Measurements from ENCODE around the gene TMEM163.
"Not testable (repeated sequence)": the region's sequence is repeated elsewhere in the genome, so short reads cannot be mapped to it uniquely, and the experiment has no call there.

The TMEM163 gene

DNA sequence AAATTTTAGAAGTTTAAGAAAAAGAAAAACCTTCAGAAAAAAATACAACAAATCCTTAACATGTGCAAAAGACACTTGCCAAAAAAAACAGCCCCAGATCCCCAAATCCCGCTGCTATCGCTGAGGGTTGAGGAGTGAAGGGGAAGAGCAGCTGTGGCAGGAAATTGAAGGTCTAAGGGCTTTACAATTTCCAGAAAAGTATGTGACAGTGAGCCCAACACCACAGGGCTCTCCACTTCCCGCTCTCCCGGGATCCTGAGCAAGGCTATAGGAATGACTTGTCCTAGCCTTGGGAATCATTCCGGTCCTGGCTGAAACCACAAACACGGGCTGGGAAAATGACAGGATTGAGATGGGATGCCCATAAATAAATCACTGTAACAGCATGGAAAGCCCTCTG, 191.4 kb downstream of the TMEM163 start:
- DNase-seq: no peak
- no peak for TF ChIP-seq GATA1 (IDR thresholded peaks at IDR 0.05; ENCODE audit: low read depth, low read length)
- no peak for TF ChIP-seq POLR2A (IDR thresholded peaks at IDR 0.05; ENCODE audit: low read length)

DNA sequence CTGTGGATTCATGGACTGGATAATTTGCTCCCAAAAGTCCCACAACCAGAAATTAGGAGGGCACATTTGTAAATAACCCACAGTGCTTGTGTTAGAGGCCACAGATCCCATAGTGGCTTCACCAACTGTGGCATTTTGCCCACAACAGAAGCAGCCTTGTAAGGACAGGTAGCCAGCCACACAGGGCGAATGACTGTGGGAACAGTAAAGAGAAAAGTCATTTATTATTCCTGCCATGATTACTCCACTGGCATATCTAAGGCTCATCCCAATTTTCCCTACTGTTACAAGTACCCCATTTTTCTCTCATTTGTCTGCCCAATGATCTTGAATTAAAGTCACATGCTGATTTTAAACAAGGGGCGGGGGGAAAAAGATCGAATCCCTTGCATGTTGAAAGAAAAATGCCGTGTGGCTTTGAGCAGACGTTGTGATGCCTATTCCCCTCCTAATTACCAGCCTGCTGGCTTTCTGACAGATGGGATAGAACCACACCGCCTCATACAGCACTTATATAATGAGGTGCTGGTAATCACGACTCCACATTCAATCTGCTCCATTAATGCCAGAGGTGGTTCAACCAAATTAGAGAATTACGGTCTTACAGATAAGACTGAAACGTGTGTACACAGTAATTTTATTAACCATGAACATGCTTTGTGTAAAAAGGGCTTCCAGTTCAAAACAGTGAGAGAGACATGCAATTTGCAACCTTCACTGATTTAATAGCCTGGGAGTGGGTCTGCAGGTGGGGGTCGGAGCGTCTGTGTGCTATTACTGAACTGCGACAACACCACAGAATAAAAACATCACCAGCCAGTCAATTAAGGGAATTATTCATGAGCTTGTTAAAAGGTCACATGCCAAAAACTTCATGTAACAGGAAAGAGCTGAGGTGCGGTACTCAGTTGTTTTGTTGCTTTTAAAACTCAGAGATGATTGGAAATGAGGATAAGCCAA, 196.0 kb downstream of the TMEM163 start:
- TF ChIP-seq POLR2A (IDR thresholded peaks at IDR 0.05; ENCODE audit: low read length): no peak
- TF ChIP-seq GATA1 (IDR thresholded peaks at IDR 0.05; ENCODE audit: low read depth, low read length): no peak
- no peak for DNase-seq

DNA sequence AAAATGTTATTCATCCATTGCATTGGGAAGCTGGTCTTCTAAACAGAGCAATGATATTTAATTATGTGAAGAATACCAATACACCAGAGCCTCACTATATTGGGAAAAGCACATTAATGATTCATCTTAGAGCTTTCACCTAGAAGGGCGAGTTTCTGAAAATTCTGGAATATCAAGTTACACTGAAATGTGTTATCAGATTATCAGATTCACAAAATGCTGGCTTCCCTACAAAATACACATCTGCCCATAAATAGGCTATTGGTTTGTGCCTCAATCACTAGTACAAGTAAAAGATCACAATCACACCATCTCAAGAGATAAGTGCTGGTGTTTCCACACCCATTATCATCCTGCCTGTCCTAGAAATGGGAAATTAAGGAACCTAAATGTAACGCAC, 200.7 kb downstream of the TMEM163 start:
- TF ChIP-seq POLR2A (IDR thresholded peaks at IDR 0.05; ENCODE audit: low read length) (no peak), GATA1 (IDR thresholded peaks at IDR 0.05; ENCODE audit: low read depth, low read length) (no peak)
- DNase-seq: no peak

GRCh38 chr2:134515137-134515536, 203.7 kb downstream of the TMEM163 start:
- DNase-seq: no peak
- TF ChIP-seq GATA1 (IDR thresholded peaks at IDR 0.05; ENCODE audit: low read depth, low read length) (no peak), POLR2A (IDR thresholded peaks at IDR 0.05; ENCODE audit: low read length) (no peak)

DNA sequence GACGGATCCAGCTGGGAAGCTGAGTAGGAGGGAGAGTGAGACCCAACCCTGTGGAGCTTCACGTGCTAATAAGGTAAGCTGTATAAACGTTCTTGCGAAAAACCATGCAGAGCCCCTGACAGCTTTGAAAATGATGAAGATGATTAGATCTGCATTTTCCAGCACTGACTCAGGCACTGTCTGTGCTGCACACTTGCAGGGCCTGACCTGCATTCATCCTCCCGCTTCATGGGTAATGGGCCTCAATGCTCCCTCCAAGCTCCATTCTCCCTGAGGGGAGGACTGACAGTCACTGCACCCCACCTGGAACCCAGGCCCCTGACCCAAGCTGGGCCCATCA, 205.4 kb downstream of the TMEM163 start:
- no peak for DNase-seq
- TF ChIP-seq GATA1 (IDR thresholded peaks at IDR 0.05; ENCODE audit: low read depth, low read length) (no peak), POLR2A (IDR thresholded peaks at IDR 0.05; ENCODE audit: low read length) (no peak)

DNA sequence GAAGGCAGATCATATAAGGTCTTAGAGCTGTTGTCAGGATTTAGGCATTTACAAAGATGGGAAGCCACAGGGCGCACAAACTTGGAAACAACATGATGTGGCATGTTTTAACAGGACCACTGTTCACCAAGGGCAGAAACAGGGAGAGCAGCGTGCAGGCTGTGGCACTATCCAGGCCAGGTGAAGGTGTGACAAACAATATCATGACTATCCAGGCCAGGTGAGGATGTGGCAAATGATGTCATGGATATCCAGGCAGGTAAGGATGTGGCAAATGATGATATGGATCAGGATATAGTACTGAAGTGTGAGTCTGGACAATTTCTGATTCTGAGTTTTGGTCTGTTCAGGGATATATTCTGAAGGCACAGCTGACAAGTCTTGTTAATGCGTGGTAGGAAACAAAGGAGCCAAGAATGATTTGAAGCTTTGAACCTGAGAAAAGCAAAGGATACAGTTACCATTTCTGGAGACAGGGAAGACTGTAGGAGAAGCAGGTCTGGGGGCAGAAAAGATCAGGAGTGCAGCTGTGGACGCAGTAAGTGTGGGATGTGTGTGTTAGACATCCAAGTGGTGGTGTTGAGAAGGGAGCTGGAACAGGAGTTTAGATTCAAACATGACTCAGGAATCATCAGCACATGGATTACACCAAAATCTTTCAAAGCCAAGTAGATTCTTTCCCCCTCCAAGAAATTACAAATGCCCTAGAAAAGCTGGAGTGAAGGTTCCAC, 205.9 kb downstream of the TMEM163 start:
- TF ChIP-seq GATA1 (IDR thresholded peaks at IDR 0.05; ENCODE audit: low read depth, low read length) (no peak), POLR2A (IDR thresholded peaks at IDR 0.05; ENCODE audit: low read length) (no peak)

GRCh38 chr2:134508391-134508790, 210.4 kb downstream of the TMEM163 start:
- TF ChIP-seq GATA1 (IDR thresholded peaks at IDR 0.05; ENCODE audit: low read depth, low read length) (no peak), POLR2A (IDR thresholded peaks at IDR 0.05; ENCODE audit: low read length) (no peak)
- no peak for DNase-seq

More for the DNA sequence above, 205.9 kb downstream of the TMEM163 start:
- no peak for DNase-seq

DNA sequence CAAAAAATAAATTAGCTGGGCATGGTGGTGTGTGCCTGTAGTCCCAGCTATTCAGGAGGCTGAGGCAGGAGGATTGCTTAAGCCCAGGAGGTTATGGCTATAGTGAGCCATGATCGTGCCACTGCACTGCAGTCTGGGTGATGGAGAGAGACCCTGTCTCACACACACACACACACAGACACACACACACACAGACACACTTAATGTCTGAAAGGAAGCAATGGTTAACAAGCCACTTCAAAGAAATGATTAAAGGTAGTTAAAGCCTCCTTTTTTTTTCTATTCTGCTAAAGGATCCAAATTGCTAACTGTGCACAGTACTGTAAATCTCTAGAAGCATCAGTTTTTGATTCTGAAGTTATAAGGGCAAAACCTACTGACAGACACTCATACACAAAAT, 211.1 kb downstream of the TMEM163 start:
- TF ChIP-seq POLR2A (IDR thresholded peaks at IDR 0.05; ENCODE audit: low read length) (no peak), GATA1 (IDR thresholded peaks at IDR 0.05; ENCODE audit: low read depth, low read length) (no peak)

DNA sequence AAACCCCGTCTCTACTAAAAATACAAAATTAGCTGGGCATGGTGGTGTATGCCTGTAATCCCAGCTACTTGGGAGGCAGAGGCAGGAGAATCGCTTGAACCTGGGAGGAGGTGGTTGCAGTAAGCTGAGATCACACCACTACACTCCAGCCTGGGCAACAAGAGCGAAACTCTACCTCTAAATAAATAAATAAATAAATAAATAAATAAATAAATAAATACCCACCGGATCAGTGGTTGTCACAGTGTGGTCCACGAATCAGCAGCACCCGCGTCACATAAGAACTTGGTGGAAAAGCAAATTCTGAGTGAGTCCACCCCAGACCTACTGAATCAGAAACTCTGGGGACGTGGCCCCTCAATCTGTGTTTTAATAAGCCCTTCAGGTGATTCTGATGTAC, 211.6 kb downstream of the TMEM163 start:
- not testable (repeated sequence) for DNase-seq

More for the DNA sequence above, 211.1 kb downstream of the TMEM163 start:
- DNase-seq: no peak

DNA sequence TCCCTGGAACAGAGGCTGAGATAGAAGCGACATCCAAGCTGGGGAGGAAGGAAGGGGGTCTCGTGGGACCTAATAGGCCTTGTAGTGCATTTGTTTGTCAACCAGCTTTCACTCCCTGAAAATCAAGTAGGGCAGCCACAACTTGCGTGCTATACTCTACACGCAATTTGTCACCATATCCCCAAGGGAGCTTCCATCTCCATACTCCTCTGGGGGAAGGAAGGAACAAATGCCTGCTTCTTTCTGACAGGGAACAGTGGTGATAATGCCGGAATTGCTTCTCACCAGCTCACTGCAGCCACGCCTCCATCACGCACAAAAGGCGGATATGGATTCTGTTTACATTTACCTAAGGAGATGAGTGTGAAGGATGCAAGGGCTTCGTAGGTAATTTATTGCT, 213.4 kb downstream of the TMEM163 start:
- DNase-seq: no peak

DNA sequence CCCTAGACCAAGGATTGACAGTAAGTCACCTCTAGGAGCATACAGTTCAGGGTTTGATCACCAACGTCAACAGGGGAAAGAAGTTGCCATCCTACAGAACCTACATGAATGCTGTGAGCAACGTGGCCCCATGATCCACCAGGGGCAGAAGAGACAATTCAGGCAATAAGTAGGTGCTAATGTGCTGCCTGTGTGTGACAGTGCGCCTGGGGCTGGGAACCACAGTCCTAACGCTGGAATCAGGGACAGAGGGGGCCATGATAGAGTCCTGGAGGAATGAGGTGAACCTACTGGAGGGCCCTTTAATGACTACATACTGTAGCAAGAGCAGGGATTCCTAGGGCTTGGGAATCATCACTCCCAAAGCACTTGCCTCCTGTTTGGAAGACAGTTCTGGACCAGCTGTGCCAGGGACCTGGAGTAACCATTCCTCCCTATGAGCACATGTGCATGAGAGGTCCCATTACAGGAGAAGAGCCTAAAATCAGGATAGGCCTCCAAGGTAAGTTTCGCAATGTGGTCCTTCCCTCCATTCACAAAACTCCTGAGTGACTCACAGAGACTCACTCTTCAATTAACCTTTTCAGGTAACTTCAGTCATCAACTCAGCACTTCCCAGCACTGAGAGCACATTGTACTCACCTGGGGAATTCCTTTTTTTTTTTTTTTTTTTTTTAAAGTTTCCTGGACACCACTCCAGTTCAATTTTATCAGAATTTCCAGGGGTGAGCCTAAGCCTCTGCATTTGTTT, 214.0 kb downstream of the TMEM163 start:
- no peak for DNase-seq
- TF ChIP-seq GATA1 (IDR thresholded peaks at IDR 0.05; ENCODE audit: low read depth, low read length) (no peak), POLR2A (IDR thresholded peaks at IDR 0.05; ENCODE audit: low read length) (no peak)

More for the DNA sequence above, 213.4 kb downstream of the TMEM163 start:
- TF ChIP-seq POLR2A (IDR thresholded peaks at IDR 0.05; ENCODE audit: low read length): no peak
- no peak for TF ChIP-seq GATA1 (IDR thresholded peaks at IDR 0.05; ENCODE audit: low read depth, low read length)

GRCh38 chr2:134502104-134502503, 216.7 kb downstream of the TMEM163 start:
- DNase-seq: no peak
- TF ChIP-seq POLR2A (IDR thresholded peaks at IDR 0.05; ENCODE audit: low read length) (no peak), GATA1 (IDR thresholded peaks at IDR 0.05; ENCODE audit: low read depth, low read length) (no peak)

DNA sequence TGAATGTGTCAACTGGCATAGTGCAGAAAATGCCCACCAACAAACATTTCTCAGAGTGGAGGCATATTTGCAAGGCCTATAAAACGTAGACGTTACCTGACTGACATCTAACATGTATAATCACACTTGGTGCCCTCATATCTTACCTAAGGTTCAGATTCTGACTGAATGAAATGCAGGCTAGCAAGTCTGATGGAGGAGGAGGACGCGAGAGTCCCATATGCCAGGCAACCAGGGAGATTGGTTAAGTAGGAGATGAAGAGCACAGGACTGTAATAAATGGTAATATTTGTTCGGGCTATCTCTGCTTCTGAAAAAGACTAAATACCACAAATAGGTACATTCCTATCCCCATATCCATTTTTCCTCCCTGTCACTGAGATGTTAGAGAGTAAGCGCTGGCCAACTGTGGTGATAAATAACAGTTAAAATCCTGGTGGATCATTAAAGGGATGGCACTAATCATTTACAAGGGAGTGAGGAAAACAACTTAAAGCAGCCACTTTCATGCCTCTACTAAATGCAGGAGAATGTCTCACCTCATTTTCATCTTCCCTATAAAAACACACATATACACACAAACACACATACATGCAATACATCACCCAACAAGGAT, 217.2 kb downstream of the TMEM163 start:
- no peak for DNase-seq
- no peak for TF ChIP-seq POLR2A (IDR thresholded peaks at IDR 0.05; ENCODE audit: low read length)
- no peak for TF ChIP-seq GATA1 (IDR thresholded peaks at IDR 0.05; ENCODE audit: low read depth, low read length)
